PC-3 (cell line): ENCODE results near the gene SHQ1.

Source experiments
- CTCF ChIP-seq: fragments of 300-600 bp; sonication (generic); conservative IDR thresholded peaks from 2 replicates; pipeline ENCODE4 v1.5.1; 2017; ENCODE audit warnings: antibody characterized with exemption, low read depth, mild to moderate bottlenecking, low read length
- EZH2 ChIP-seq: fragments of 300-600 bp; sonication (generic); IDR thresholded peaks from one replicate; pipeline ENCODE4 v1.6.1; 2017; ENCODE audit warnings: antibody characterized with exemption, mild to moderate bottlenecking, low read length; ENCODE audit not compliant: unreplicated experiment
- EZH2phosphoT487 ChIP-seq: fragments of 300-600 bp; sonication (generic); IDR thresholded peaks from 2 replicates; pipeline ENCODE4 v1.6.1; 2018; ENCODE audit warnings: mild to moderate bottlenecking, antibody characterized with exemption, low read length, borderline replicate concordance

DNA sequence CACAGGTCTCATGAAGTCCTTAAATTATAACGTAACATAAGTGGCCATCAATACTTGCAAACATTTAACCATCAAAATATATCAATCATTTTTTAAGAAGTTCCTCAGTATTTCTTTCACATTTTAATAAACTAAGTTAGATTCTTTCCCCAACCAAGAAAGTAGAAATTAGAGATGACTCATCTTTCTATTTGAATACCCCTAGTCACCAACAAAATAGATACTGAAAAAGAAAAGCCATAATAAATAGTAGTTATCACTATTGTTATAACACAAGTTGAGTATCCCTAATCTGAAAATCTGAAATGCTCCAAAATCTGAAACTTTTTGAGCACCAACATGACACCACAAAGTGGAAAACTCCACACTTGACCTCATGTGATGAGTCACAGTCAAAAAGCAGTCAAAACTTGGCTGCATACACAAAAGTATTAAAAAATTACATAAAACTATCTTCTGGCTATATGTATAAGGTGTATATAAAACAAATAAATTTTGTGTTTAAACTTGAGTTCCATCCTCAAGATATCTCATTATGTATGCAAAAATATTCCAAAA lies 3.7 kb downstream of the SHQ1 start:
- no peak for TF ChIP-seq CTCF
- TF ChIP-seq EZH2phosphoT487: no peak
- no peak for TF ChIP-seq EZH2
